ENCODE data around the gene ISG20.

DNA sequence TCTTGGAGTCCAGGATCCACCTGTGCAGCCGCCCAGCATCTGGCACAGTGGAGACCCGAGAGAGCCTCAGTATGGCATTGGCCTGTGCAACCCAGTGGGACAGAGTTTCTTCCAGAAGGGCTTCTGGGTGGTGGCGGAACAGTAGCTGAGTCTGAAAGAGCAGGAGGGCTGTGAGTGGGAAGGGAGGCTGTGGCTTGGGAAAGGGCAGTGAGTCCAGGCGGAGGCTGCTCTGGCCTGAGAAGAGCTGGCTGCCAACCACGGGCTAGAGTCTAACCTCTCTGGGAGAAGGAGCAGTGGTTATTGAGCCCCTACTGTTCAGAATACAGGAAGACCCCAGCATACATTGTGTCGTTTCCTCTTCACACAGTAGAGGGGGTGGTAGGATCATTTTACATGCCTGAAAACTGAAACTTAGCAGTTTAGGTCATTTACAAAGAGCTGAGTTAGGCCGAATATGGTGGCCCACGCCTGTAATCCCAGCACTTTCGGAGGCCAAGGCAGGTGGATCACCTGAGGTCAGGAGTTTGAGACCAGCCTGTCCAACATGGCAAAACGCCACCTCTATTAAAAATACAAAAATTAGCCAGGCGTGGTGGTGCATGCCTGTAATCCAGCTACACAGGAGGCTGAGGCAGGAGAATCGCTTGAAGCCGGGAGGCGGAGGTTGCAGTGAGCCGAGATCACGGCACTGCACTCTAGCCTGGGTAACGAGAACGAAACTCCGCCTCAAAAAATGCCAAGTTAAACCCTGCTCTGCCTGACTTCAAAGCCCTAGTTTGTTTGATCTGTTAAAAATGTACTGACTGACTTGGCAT, 14.5 kb upstream of the ISG20 start:
- TF ChIP-seq, protein P1, sequence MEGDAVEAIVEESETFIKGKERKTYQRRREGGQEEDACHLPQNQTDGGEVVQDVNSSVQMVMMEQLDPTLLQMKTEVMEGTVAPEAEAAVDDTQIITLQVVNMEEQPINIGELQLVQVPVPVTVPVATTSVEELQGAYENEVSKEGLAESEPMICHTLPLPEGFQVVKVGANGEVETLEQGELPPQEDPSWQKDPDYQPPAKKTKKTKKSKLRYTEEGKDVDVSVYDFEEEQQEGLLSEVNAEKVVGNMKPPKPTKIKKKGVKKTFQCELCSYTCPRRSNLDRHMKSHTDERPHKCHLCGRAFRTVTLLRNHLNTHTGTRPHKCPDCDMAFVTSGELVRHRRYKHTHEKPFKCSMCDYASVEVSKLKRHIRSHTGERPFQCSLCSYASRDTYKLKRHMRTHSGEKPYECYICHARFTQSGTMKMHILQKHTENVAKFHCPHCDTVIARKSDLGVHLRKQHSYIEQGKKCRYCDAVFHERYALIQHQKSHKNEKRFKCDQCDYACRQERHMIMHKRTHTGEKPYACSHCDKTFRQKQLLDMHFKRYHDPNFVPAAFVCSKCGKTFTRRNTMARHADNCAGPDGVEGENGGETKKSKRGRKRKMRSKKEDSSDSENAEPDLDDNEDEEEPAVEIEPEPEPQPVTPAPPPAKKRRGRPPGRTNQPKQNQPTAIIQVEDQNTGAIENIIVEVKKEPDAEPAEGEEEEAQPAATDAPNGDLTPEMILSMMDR (conservative IDR thresholded peaks at IDR 0.05; ENCODE audit: low read length), result peak; percentile 77
- no peak for TF ChIP-seq EZH2phosphoT487 (IDR thresholded peaks at IDR 0.05; ENCODE audit: borderline replicate concordance, low read depth, low read length)
